ENCODE data around the gene MAFB.

The MAFB gene

DNA sequence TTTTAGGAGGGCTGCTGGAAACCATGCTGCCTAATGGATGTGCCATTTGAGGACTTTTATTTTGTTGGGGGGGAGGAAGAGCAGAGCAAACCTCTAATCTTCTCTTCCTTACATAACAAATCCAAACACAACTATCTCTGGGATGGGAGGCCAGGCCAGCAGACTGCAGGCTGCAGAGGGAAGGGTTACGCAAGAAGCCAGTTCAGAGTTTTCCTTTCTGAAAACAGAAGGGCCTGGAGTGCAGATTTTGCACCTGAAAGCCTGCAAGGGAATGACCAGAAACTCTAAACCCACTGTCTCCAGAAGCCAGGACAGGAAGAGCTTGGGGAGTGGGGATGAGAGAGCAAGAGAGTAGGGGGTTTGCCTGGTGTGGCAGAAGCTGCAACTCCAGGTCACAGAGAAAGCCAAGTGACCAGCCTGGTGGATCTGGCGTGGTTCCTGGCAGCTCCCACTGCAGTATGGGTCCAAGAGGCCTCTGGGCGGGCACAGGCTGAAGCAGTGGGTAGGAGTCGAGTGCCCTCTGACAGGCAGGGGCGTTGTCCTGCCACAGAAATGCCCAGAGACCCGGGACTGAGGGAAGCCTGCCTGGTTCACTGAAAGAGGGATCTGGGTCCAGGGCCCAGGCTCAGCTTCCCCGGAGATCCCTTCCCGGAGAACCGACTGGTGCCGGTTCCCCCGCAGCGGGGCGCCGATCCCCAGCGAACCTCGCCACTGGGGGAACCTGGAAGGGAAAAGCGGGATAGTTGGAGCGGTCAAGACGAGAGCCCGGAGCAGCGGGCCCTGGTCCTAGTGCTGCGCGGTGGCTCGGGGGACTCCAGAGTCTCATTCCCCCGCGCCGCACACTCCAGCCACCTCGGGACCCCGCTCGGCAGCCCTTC is 6.7 kb downstream of the MAFB start:
- no CpG with 5 or more reads among the region's 30 CpGs for WGBS (ENCODE audit: insufficient coverage, insufficient read length)
- no peak for DNase-seq (ENCODE audit: low read depth, low spot score)
- peaks cover 58% of the 10 kb centered on the region for H3K27me3 ChIP-seq (ENCODE audit: control insufficient read depth, insufficient read depth, low read length)
- H3K4me3 ChIP-seq (ENCODE audit: low read length), result no peak overlapping the region
- peaks cover 2% of the 10 kb centered on the region; the same call in 1 of the 2 replicates for H3K4me1 ChIP-seq (ENCODE audit: control insufficient read depth, insufficient read depth, low read length)
- H3K27ac ChIP-seq (ENCODE audit: low read length), result no peak overlapping the region
- no peaks in the 10 kb centered on the region for H3K36me3 ChIP-seq (ENCODE audit: control insufficient read depth, insufficient read depth, low read length)
- no peaks in the 10 kb centered on the region for H3K9me3 ChIP-seq (ENCODE audit: control insufficient read depth, insufficient read depth, low read length)

DNA sequence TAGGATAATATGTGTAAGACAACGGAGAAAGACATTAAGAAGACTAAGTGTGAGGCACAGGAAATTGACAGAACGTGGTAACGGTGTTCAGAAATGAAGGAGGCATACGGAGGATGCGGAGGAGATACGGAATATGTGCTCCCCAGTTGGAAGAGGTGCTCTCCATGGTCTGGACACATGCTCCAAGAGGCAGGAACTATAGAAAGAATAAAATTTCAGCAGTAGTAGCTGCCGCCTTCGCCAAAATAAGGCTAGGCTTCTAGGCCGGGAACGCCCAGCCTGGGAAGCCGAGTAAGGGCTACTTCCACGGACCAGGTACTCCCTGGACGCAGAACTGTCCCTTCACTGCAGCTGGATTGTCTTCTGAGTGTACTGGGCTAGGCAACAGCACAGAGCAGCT is 7.4 kb downstream of the MAFB start:
- Histone ChIP-seq H3K9me3 (ENCODE audit: control insufficient read depth, insufficient read depth, low read length) (no peaks in the 10 kb centered on the region), H3K4me1 (ENCODE audit: control insufficient read depth, insufficient read depth, low read length) (peaks cover 2% of the 10 kb centered on the region; the same call in 1 of the 2 replicates), H3K27ac (ENCODE audit: low read length) (no peak overlapping the region), H3K27me3 (ENCODE audit: control insufficient read depth, insufficient read depth, low read length) (peaks cover 51% of the 10 kb centered on the region), H3K36me3 (ENCODE audit: control insufficient read depth, insufficient read depth, low read length) (no peaks in the 10 kb centered on the region), H3K4me3 (ENCODE audit: low read length) (no peak overlapping the region)
- DNase-seq (ENCODE audit: low read depth, low spot score), result no peak
- WGBS (ENCODE audit: insufficient coverage, insufficient read length), result no CpG with 5 or more reads among the region's 13 CpGs

DNA sequence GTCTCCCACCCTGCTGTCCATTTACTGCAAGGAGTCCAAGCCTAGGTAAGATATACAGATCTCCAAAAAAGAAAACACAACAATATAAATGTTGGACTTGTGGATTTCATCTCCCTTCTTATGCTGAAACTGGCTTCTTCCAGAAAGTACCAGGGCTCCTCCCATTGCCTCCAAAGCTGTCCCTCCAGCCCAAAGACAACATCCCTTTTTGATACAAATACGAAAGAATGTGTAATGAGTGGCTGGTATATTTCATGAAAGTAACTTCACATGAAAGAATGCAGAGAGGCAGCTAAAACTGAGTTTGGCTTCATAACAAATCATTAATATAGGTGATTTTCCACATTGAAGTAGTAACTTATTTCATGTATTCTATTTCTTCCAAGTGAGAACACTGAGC is 7.9 kb downstream of the MAFB start:
- Histone ChIP-seq H3K36me3 (ENCODE audit: control insufficient read depth, insufficient read depth, low read length) (no peaks in the 10 kb centered on the region), H3K27ac (ENCODE audit: low read length) (no peak overlapping the region), H3K9me3 (ENCODE audit: control insufficient read depth, insufficient read depth, low read length) (no peaks in the 10 kb centered on the region), H3K4me3 (ENCODE audit: low read length) (no peak overlapping the region), H3K4me1 (ENCODE audit: control insufficient read depth, insufficient read depth, low read length) (peaks cover 2% of the 10 kb centered on the region; the same call in 1 of the 2 replicates), H3K27me3 (ENCODE audit: control insufficient read depth, insufficient read depth, low read length) (peaks cover 46% of the 10 kb centered on the region)
- no peak for DNase-seq (ENCODE audit: low read depth, low spot score)
- WGBS (ENCODE audit: insufficient coverage, insufficient read length), result no CpG with 5 or more reads among the region's 1 CpG

DNA sequence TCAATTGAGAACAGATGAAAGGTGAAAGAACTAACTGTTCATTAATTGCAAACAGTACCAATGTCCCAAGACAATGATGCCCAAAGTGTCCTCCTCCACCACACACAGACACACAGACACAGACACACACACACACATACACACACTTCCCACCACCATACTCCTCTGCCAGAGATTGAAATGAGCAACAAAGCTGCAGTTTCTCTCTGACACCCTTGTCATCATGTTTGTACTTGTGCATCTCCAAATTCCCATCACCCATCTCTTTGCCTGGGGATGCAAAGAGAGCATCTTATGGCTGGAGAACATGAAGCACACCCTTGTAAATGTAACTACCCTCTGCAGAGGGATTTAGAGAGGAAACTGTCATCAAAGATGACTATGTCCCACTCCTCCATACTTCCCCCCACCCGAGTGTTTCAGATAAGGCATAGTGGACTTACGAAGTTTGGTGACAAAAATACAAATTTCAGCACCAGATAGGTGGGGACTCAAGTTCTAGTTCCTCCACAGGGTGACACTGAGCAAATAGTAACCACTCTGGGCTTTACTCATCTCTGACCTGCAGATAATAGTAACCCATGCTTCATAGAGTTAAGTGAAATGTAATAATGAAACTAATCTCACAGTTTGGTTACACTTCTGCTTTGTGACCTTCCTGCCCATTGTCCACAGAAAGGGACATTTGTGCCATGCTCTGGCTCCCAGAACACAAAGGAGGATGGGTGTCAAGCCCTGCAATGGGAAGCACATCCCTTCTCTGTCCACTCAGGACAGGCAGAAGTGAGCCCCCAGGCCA is 8.7 kb downstream of the MAFB start:
- H3K4me3 ChIP-seq (ENCODE audit: low read length), result no peak overlapping the region
- no peaks in the 10 kb centered on the region for H3K36me3 ChIP-seq (ENCODE audit: control insufficient read depth, insufficient read depth, low read length)
- no peak overlapping the region for H3K27ac ChIP-seq (ENCODE audit: low read length)
- DNase-seq (ENCODE audit: low read depth, low spot score), result no peak
- peaks cover 42% of the 10 kb centered on the region for H3K27me3 ChIP-seq (ENCODE audit: control insufficient read depth, insufficient read depth, low read length)
- no CpG with 5 or more reads among the region's 2 CpGs for WGBS (ENCODE audit: insufficient coverage, insufficient read length)
- H3K4me1 ChIP-seq (ENCODE audit: control insufficient read depth, insufficient read depth, low read length), result peaks cover 2% of the 10 kb centered on the region; the same call in 1 of the 2 replicates
- H3K9me3 ChIP-seq (ENCODE audit: control insufficient read depth, insufficient read depth, low read length), result no peaks in the 10 kb centered on the region

DNA sequence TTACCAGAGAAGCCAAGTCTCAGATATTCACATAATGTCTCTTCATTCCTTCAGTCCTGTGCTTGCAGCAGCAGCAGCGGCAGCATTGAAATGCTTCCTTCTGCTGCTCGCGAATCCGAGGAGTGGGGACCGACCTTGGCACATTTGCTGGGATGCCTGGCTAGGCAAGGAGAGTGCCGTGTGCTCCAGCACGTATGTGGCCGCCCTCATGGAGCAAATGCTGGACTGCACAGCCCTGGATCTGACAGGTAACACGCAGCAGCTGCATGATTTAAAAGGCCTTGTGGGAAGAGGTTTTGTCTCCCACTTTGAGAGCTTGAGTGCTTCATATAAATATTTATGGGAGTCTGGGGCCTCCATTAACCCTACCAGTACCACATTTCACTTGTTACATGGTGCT is 9.9 kb downstream of the MAFB start:
- H3K4me1 ChIP-seq (ENCODE audit: control insufficient read depth, insufficient read depth, low read length), result peaks cover 2% of the 10 kb centered on the region; the same call in 1 of the 2 replicates
- no peaks in the 10 kb centered on the region for H3K9me3 ChIP-seq (ENCODE audit: control insufficient read depth, insufficient read depth, low read length)
- no peak overlapping the region for H3K27ac ChIP-seq (ENCODE audit: low read length)
- no peak for DNase-seq (ENCODE audit: low read depth, low spot score)
- H3K4me3 ChIP-seq (ENCODE audit: low read length), result no peak overlapping the region
- WGBS (ENCODE audit: insufficient coverage, insufficient read length), result no CpG with 5 or more reads among the region's 9 CpGs
- no peaks in the 10 kb centered on the region for H3K36me3 ChIP-seq (ENCODE audit: control insufficient read depth, insufficient read depth, low read length)
- H3K27me3 ChIP-seq (ENCODE audit: control insufficient read depth, insufficient read depth, low read length), result peaks cover 31% of the 10 kb centered on the region

DNA sequence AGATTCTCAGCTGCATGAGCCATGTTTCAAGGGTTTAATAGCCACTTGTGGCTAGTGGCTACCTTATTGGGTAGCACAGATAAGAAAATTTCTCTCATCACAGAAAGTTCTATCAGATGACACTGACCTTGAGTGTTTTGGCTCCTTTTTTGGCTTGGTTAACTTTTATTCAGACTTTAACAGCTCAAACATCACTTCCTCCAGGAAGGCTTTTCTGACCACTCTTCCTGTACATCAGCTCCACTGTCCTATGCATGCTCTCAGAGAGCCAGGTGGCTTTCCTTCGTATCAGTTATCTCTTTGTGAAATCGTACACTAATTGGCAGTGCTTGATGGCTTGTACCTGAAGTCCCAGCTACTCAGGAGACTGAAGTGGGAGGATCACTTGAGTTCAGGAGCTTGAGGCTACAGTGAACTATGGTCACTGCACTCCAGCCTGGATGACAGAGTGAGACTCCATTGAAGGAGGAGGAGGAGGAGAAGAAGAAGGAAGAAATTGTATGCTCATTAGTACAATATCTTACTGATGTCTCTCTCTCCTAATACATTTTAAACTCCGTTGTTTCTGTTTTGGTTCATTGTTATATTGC is 10.7 kb downstream of the MAFB start:
- Histone ChIP-seq H3K4me3 (ENCODE audit: low read length) (no peak overlapping the region), H3K36me3 (ENCODE audit: control insufficient read depth, insufficient read depth, low read length) (no peaks in the 10 kb centered on the region), H3K27ac (ENCODE audit: low read length) (no peak overlapping the region), H3K27me3 (ENCODE audit: control insufficient read depth, insufficient read depth, low read length) (peaks cover 23% of the 10 kb centered on the region), H3K4me1 (ENCODE audit: control insufficient read depth, insufficient read depth, low read length) (peaks cover 2% of the 10 kb centered on the region; the same call in 1 of the 2 replicates), H3K9me3 (ENCODE audit: control insufficient read depth, insufficient read depth, low read length) (no peaks in the 10 kb centered on the region)
- WGBS (ENCODE audit: insufficient coverage, insufficient read length), result no CpG with 5 or more reads among the region's 3 CpGs
- no peak for DNase-seq (ENCODE audit: low read depth, low spot score)

DNA sequence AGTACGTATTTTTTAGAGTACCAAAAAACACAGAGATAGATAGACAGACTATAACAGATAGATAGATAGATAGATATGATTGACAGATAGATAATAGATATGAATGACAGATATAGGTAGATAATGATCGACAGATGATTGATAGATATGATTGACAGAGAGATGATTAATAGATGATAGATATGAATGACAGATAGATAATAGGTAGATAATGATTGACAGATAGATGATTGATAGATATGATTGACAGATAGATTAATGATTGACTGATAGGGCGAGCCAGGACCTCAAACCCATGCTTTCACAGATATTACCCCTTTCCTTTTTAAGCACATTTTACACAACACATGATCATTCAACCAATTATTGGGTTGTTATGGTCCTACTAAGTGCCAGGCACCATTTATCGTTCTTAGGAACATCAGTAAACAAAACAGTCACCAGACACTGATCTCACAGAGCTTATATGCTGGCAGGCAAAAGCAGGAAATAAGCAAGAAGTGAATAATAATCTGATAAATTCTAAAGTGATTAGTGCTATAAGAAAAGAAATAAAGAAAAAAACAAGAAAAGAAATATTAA is 11.6 kb downstream of the MAFB start:
- no peak overlapping the region for H3K27ac ChIP-seq (ENCODE audit: low read length)
- no peaks in the 10 kb centered on the region for H3K36me3 ChIP-seq (ENCODE audit: control insufficient read depth, insufficient read depth, low read length)
- H3K4me1 ChIP-seq (ENCODE audit: control insufficient read depth, insufficient read depth, low read length), result peaks cover 2% of the 10 kb centered on the region; the same call in 1 of the 2 replicates
- WGBS (ENCODE audit: insufficient coverage, insufficient read length), result 100% methylated on average over 1 of the region's 4 CpGs
- peaks cover 13% of the 10 kb centered on the region for H3K27me3 ChIP-seq (ENCODE audit: control insufficient read depth, insufficient read depth, low read length)
- no peak for DNase-seq (ENCODE audit: low read depth, low spot score)
- no peak overlapping the region for H3K4me3 ChIP-seq (ENCODE audit: low read length)
- no peaks in the 10 kb centered on the region for H3K9me3 ChIP-seq (ENCODE audit: control insufficient read depth, insufficient read depth, low read length)

DNA sequence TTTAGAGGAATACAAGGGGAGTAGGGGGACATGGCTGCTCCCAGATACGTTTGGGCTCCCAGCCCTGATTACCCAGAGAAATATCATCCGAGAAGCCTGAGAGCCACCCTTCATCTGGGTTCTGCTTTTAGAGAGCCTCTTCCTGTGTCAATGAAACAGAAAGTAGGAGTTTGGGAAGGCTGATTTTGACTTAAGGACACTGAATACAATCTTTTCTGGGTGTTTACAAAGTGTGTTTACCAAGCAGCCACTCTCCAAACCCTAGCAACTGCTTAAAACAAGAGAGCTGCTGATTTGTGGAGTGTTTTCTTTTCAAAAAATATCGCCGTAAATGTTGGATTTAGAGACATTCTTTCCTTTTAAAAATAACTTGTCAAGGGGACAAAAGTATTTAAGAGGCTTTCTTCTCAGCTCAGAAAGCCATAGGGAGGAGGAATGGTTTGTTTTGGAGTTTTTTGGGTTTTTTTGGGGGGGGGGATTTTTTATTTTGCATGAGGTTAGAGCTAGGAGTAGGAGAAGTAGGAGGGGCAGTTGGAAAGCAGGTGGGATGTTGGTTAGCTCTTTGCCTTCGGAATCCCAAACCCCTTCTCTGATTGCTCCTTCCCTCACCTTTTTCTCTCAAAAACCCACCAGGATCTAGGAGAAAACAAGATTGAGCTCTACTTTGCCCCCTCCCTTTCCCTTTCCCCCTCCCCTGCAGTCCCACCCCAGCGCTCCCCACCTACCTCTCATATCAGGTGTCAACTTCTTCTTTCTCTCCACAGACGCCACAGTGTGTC is 12.4 kb downstream of the MAFB start:
- DNase-seq (ENCODE audit: low read depth, low spot score), result no peak
- WGBS (ENCODE audit: insufficient coverage, insufficient read length), result no CpG with 5 or more reads among the region's 7 CpGs
- Histone ChIP-seq H3K9me3 (ENCODE audit: control insufficient read depth, insufficient read depth, low read length) (no peaks in the 10 kb centered on the region), H3K27me3 (ENCODE audit: control insufficient read depth, insufficient read depth, low read length) (peaks cover 6% of the 10 kb centered on the region), H3K27ac (ENCODE audit: low read length) (no peak overlapping the region), H3K4me1 (ENCODE audit: control insufficient read depth, insufficient read depth, low read length) (no peaks in the 10 kb centered on the region), H3K36me3 (ENCODE audit: control insufficient read depth, insufficient read depth, low read length) (no peaks in the 10 kb centered on the region), H3K4me3 (ENCODE audit: low read length) (no peak overlapping the region)

DNA sequence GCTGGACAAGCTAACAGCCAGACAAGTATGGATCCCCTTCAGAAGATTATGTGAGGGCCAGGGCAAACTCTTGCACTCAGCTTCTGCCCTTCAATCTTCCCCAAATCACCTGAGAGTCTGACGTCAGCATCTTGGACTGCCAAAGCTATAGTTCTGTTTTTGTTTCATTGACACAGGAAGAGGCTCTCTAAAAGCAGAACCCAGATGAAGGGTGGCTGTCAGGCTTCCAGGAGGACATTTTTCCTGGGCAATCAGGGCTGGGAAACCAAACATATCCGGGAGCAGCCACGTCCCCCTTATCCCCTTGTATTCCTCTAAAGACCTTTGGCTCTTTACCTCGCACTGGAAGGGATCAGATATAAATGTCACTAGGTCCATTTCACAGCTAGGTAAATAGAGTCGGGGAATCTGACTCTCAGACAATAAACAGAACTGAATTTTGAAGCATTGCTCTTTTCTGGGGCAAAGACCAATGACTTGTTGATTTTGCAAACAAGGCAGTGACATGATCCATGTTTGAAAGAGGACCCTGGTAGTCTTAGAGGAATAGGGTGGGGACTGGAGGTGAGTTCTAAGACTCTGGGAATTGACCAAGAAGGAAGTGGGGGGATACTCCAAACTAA is 13.3 kb downstream of the MAFB start:
- WGBS (ENCODE audit: insufficient coverage, insufficient read length), result no CpG with 5 or more reads among the region's 5 CpGs
- Histone ChIP-seq H3K27ac (ENCODE audit: low read length) (no peak overlapping the region), H3K27me3 (ENCODE audit: control insufficient read depth, insufficient read depth, low read length) (peaks cover 3% of the 10 kb centered on the region), H3K4me1 (ENCODE audit: control insufficient read depth, insufficient read depth, low read length) (no peaks in the 10 kb centered on the region), H3K9me3 (ENCODE audit: control insufficient read depth, insufficient read depth, low read length) (no peaks in the 10 kb centered on the region), H3K36me3 (ENCODE audit: control insufficient read depth, insufficient read depth, low read length) (no peaks in the 10 kb centered on the region), H3K4me3 (ENCODE audit: low read length) (no peak overlapping the region)
- DNase-seq (ENCODE audit: low read depth, low spot score), result no peak

All from iPS DF 6.9 (cell line).